HG02588 (cell line): ENCODE results near the gene NR1I2.

Source experiments
- ATAC-seq: cut with Tn5 transposase; IDR thresholded peaks from one replicate; pipeline ENCODE4 v1.9.1; 2021; ENCODE audit warnings: mild to moderate bottlenecking, moderate library complexity; ENCODE audit not compliant: unreplicated experiment

The NR1I2 gene

DNA sequence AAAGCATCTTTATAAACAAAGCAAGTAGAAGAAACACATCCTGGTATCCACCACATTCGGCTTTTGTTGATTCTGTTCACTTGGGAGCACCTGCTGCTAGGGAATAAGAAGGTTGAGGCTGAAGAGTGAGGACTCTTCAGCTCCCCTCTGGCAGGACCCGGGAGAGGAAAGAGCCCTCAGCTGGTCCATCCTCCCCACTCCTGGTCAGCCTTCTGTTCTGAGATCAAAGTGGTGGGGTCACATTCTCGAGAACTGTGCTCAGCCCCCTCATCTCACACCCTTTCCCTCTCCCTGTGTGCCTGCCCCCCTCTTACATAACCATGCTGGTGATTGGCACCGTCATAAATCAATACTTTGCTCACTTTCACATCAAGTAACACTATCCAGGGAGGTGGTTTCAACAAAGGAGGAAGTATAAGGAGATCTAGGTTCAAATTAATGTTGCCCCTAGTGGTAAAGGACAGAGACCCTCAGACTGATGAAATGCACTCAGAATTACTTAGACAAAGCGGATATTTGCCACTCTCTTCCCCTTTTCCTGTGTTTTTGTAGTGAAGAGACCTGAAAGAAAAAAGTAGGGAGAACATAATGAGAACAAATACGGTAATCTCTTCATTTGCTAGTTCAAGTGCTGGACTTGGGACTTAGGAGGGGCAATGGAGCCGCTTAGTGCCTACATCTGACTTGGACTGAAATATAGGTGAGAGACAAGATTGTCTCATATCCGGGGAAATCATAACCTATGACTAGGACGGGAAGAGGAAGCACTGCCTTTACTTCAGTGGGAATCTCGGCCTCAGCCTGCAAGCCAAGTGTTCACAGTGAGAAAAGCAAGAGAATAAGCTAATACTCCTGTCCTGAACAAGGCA is at the start of gene NR1I2:
TSS of gene NR1I2 (plus strand) at position 772 of the 869 bp plus-strand sequence.
- ATAC-seq = no peak

DNA sequence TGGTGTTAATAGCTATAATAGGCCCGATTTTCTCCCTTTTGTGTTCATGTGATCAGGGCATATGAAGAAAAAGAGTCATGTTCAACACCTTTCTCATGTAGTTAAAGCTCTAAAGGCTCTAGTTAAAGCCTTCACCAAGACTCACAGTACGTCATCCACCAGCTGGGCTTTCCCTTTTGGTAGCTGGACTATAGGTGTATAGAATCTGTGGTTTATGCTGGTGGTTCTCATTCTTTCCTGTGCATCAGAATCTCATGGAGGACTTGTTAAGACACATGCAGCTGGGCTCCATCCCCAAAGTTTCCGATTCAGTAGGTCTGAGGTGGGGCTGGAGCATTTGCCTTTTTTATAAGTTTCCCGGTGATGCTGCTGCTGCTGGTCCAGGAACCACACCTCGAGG is 48.1 kb upstream of the NR1I2 start:
- no peak for ATAC-seq

DNA sequence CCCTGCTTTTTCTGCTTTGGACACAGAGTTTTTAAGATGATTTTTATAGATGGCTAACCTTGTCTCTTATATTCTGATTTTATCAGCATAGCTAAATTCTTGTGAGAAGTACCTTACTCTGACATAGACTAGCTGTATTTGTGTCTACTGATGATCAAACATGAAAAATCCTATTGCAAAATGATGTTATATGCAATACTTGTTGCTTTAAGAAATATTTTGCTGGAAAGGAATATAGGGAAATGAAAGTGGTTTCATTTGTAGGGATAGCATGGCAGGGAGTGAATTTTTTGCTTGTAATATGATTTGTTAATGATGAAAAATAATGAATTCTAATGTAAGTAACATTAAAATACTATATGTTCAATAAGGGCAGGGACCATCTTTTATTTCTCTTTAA is 43.2 kb upstream of the NR1I2 start:
- no peak for ATAC-seq

DNA sequence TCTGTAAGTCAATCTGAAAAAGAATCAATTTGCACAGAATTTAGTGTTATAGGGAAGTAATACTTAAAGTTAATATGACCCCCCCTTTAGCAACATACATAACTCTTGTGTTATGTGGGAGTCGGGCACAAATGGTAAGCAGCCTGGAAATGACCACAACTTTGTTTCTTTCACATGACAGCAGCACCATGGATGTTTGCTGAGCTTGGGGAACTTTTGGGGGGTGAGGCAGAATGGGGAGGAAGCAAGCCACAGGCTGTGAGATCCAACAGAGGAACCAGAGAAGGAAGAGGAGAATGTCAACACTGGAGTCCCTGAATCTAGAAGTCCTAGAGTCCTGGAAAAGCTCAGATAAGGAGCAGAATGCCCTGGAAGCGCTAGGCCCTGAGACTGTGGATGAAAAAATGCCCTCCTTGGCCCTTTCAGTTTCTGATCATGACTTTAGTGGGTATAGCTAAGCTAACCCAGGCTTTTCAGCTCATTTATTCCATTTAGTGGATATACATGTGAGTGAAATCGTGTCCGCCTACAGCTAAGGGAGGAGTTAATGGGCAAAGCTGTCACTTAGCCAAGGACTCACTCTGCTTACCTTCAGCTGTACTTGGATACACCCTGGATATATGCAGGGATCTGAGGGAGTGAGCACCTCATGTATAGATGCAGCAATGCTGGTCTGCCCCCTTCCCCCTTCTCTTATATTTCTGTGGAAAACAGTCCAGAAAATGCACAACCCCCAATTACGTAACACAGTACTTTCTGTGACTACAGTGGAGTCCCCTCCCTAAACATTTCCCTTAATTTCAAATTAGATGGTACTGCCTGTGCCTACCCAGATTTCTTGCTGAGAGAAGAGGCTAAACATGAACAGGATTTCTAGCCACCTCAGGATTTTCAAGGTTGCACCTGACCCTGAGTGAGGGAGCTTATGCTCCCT is 40.0 kb upstream of the NR1I2 start:
- ATAC-seq = no peak

DNA sequence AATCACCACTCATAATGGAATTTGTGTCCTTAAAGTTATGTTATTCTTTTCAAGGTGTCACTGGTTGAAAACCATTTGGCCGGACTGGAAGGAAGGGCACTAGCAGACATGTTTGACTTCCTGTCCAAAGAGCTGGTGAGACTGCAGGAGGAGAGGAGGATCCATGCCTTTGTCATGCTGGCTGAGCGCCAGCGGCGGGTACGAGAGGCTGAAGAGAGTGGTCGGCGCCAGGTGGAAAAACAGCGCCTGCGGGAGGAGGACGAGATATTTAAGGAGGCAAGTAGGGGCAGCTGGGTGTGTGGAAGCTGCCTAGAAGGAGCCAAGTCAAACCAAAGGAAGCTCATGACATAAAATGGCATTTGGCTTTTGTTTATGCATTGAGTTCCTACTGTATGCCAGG is 38.0 kb upstream of the NR1I2 start:
- no peak for ATAC-seq

DNA sequence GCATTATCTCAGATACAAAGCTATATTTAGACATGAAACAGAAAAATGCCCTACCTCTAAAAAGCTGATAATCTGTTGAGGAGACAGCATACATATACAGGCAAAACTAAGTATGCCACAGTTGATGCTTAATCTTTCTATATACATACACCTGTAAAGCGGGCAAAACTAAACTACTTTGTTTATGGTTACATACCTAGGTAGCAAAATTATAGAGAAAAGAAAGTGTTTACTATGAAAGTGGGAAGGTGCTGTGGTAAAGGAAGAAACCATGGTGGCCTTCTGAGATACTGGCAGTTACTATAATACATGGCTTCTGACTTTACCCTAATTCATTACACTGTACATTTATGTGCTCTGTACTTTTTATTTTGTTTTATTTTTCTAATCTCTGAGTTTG is 36.0 kb upstream of the NR1I2 start:
- no peak for ATAC-seq

DNA sequence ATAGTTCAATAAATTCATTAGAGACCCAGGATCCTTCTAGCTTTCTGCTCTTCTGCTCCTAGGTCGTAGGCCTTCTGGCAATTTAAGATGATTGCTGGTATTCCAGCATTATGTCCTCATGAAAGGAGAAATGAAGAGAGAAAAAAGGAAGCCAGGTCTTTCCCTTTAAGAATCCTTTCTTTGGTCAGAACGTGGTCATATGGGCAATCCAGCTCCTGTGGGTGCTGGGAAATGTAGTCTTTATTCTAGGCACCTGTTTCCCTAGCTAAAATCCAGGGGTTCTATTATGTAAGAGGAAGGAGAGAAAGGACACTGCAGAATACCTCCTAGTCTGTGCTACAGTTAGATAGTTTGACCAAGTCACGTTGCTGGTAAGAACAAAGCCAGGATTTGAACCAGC is 35.5 kb upstream of the NR1I2 start:
- ATAC-seq = no peak

DNA sequence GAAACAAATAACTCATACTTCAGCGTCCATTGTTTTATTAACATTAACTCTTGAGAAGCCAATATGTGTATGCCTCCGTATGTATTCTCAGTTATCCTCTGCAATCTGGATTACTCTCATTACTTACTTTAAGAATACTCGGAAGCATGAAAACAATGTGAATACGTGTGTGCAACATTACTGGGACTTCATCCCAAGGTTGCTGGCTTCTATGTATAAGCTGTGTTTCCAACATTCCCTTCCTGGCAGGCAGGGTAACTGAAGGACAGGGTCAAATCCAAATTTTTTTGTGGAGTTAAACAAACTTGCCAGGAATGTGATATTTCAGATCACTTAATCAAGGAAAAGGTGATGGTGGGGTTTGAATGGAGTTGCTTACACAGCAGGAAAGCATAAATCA is 34.5 kb upstream of the NR1I2 start:
- ATAC-seq = no peak

DNA sequence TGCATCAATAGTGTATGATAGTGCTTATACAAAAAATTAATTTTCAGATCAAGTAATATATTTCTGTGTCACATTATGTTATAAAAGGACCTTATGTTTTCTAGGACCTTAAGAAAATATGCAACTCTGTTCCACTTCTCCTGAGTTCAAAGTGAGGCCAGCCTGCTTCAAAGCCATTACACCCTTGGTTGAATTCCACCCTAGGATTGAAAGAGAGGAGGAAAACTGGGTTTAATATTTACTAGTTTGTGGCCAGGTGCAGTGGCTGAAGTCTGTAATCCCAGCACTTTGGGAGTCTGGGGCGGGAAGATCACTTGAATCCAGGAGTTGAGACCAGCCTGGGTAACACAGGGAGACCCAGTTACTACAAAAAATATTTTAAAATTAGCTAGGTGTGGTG is 32.9 kb upstream of the NR1I2 start:
- ATAC-seq = no peak

DNA sequence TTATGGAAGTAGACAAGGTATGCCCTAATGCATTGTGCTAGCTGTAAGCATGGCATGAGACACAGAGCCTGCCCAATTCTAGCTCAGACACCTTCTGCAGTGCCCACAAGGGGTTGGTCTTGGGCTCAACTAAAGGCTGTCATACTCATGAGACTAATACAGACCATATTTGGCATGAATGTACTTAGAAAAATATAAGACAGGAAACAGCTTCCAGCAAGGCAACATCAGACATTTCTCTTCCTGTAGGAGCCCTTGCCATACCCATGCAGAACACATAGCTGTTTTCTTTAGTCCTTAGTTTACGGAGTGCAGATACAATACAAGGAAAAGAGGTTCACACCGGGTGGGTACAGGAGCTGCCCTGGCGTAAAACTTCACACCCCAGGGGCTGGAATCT is 30.5 kb upstream of the NR1I2 start:
- no peak for ATAC-seq

DNA sequence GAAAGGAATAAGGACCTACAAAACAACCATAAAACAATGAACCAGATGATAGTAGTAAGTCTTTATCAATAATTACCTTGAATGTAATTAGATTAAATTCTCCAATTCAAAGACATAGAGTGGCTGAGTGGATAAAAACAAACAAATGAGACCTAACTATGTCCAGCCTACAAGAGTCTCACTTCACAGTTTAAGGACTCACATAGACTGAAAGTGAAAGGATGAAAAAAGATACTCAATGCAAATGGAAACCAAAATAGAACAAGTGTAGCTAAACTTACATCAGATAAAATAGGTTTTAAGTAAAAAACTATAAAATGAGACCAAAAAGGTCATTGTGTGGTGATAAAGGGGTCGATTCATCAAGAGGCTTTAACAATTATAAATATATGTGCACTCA is 21.9 kb upstream of the NR1I2 start:
- peak; percentile 84 for ATAC-seq

DNA sequence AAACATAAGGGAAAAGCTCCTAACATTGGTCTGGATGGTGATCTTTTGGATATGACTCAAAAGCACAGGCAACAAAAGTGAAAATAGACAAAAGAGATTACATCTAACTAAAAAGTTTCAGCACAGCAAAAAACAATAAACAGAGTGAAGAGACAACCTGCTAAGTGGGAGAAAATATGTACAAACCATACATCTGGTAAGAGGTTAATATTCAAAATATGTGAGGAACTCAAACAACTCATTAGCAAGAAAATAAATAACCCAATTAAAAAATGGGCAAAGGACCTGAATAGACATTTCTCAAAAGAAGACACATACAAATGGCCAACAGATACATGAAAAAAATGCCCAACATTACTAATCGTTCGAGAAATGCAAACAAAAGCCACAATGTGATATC is 19.0 kb upstream of the NR1I2 start:
- ATAC-seq = no peak

DNA sequence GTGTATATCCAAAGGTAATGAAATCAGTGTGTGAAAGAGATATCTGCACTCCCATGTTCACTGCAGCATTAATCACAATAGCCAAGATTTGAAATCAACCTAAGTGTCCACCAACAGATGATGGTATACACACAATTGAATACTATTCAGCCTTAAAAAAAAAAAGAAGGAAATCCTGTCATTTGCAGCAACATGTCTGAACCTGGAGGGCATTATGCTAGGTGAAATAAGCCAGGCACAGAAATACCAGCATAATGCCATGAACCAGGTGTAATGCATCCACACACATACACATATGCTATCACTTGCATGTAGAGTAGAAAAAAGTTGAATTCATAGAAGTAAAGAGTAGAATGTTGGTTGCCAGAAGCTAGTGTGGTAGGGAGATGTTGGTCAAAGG is 18.4 kb upstream of the NR1I2 start:
- ATAC-seq = no peak

DNA sequence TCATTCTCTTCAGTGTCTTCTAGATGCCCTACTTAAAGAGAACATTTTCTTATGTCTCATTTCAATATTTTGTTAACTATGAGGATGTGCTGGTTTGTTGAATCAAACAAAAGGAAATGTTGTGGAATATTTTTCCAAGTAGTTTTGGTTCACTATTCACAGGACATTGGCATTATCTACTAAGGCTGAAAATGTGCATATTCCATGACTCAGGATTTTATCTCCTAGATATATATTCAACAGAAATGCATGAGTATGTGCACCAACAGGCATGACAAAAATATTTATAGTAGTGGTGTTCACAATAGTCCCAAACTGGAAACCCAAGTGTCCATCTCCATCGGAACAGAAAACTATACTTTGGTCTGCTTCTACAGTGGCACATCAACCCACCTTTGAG is 16.7 kb upstream of the NR1I2 start:
- ATAC-seq = no peak

DNA sequence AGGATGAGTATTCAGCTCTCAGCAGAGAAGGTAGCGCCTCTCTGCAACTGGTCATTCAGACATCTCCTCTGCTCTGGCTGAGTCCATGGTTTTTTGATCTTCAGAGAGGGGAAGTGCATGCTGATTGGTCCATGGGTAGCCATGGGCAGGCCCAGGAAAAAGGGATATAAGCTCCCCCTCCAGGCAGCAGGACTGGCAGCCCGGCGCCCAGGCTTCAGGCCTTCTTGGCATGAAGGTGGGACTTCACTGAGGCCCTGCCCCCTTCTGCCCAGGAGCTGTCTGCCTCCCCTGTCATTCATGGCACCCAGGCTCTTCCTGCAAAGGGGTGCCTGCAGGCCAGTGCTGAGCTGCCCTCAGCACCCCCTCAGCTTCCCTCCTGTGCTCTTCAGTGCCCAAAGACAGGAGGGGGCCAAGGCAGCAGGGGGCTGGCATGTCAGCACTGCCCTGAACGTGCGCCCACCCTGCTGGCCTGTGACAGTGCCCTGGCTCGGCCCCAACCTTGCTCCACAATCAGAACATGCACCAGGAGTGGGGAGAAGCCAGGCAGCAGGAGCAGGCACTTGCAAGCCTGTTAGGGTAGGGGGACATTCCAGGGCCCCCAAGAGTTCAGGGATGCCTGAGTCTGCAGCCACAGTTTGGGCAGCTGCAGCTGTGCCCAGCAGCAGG is 13.8 kb upstream of the NR1I2 start:
- ATAC-seq = no peak

DNA sequence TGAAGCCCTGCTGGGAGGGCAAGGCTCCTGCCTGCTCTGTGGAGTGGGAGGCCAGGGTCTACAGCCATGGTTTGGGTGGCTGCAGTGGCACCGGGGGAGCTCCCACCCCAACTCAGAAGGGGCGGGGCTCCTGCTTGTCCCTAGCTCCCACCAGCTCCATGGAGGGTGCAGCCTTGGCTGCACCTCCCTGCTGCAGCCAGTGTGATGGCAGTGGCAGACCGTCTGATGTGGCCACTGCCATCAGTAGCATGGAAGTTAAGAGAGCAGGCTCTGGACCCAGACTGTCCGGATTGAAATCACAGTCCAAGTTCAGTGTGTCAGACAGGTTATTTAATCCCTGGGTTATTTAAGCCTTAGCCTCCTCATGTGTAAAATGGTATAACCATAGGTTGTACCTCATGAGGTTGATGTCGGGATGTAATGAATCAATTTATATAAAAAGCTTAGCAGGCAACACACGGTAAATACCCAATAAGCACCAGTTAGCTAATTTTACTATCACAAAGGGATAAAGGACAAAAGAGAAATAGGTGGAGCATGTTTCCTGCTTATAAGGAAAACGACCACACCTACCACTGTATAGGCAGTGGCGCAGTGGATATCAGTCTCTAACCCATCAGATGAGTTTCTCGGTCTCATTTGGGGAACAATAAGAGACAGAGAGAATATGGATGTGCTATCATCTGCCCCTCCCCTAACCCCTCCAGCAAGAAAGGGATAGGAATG is 13.1 kb upstream of the NR1I2 start:
- ATAC-seq = no peak

DNA sequence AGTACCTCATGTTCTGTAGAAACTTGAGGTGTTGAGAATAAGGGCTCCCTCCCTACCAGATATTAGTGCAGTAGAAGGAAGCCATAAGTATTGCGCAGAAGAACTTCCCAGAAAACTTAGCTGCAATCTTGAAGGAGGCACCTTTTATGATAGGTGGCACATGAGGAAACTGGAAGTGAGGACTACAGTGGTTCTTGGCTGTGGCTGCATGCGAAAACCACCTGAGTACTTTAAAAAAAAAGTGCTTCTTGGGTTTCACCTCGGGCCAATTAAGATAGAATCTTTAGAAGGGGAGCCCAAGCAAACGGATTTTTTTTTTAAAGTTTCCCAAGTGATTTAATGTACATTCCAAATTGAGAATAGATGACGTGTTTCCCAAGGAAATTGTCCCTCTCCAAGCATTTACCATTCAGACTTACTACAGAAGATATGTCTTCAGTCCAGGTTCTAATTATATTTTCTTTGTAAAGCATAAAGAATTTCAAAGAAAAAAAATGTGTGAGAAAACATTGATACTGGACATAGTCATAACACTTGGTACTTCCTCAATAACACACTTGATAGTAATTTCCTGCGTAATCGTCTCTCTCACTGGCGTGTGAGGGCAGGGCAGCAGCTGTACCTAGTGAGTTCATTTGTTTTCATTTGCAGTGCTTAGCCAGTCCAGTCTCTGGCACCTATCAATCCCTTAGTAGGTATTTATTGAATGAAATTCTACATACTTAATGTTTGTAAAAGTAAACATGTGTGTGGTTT is 12.3 kb upstream of the NR1I2 start:
- ATAC-seq = no peak

DNA sequence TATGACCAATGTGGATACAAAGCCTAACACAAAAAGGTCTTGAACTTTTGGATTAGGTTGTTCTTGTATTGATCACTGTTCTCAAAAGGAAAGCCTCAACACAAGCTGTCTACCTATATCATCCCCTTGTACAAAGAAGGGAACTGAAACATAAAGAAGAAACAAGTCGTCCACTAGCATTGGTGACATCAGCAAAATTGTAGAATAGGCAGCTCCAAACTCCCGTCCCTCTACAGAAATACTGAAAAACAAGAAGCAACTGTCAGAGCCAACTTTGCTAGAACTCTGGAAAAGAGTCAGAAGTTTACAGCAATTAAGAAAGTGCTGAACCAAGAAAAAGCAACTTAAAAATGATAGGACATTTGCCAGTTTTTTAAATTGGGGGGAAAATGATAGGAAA is 7.5 kb upstream of the NR1I2 start:
- ATAC-seq = peak; percentile 91

DNA sequence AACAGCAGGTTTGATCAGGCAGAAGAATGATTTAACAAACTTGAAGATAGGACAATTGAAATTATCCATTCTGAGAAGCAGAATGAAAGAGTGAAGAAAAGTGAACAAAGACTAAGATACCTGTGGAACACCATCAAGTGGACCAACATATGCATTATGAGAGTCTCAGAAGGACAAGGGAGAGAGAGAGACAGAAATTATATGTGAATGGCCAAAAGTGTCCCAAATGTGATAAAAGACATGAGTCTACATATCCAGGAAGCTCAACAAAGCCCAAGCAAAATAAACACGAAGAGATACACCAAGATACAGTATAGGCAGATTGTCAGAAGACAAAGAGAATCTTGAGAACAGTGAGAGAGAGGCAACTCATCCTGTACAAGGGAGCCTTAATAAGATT is 5.6 kb upstream of the NR1I2 start:
- ATAC-seq = no peak

DNA sequence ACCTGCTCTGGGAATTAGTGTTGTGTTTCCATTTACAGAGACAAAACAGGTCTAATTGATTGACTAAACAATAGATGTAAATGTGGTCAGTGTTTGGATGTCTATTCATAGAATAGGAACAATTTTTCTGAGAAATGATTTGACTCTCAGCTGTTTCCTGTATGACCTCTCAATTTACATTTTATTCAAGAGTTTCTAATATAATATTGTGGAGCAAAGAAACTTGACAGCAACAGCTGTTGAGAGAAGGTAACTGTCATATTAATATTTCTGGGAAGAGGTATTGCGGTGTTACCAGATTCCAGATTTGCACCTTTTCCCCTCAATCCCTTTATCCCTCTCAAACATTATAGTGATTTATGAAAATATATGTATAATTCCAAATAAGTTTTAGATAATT is 3.7 kb upstream of the NR1I2 start:
- no peak for ATAC-seq
